ENCODE results near the gene PDAP1. TPM values are rescaled to one million over a fixed set of nuclear protein-coding genes. Genes with fewer than 3 reads are reported as not detected.

The PDAP1 gene
- total and polyA plus RNA-seq, 9 of the 15 experiments (the other 6 are each of a cell fraction or from before 2014, with no cell fraction given): 10.2 to 315 (median 129) TPM

DNA sequence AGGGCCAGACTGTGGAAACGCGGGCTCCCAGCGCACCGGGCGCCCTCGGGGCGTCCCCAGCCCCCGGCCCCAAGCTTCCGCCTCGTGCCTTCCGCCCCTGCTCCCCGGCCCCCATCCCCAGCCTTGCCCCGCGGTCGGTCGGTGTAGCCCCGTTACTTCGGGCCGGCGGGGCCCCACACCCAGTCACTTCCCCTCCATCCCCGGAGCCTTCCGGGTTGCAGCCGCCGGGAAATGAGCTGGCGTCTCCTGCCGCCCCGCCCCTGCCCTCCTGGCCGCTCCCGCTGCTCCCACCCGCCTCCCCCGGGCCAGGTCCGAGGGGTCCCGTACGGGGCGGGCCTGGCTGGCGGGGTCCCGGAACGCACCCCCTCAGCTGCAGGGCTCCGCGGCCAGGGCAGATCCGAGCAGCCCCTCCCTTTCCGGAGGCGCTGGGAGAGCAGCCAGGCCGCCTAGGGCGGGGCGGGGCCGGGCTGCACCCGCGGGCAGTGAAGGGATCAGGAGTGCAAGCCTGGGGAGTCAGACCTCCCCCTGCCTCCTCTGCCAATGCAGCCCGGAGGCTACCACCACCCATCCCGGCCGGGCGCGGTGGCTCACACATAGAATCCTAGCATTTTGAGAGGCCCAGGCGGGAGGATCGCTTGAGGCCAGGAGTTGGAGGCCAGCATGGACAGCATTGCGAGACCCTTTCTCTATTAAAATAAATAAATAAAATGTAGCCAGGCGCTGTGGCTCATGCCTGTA, 33.2 kb downstream of the PDAP1 start (continued):
- TF ChIP-seq DEAF1 (CRISPR knock-in tag; IDR thresholded peaks at IDR 0.05): no peak
- TF ChIP-seq SPI1 (IDR thresholded peaks at IDR 0.05; ENCODE audit: borderline replicate concordance, low read depth, low read length): peak; percentile 69
- TF ChIP-seq NRF1 (conservative IDR thresholded peaks at IDR 0.05 in 1 of 2, IDR thresholded peaks at IDR 0.05 in 1 of 2): peak in 1 of 2 experiments; percentile 14; a peak in 1 of 4 replicates
- TF ChIP-seq ZNF407 (IDR thresholded peaks at IDR 0.05; ENCODE audit: low read depth): no peak
- TF ChIP-seq MIER1 (IDR thresholded peaks at IDR 0.05; ENCODE audit: low read depth): no peak
- TF ChIP-seq, protein P1, sequence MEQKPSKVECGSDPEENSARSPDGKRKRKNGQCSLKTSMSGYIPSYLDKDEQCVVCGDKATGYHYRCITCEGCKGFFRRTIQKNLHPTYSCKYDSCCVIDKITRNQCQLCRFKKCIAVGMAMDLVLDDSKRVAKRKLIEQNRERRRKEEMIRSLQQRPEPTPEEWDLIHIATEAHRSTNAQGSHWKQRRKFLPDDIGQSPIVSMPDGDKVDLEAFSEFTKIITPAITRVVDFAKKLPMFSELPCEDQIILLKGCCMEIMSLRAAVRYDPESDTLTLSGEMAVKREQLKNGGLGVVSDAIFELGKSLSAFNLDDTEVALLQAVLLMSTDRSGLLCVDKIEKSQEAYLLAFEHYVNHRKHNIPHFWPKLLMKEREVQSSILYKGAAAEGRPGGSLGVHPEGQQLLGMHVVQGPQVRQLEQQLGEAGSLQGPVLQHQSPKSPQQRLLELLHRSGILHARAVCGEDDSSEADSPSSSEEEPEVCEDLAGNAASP (IDR thresholded peaks at IDR 0.05): no peak
- TF ChIP-seq ZNF830 (CRISPR knock-in tag; IDR thresholded peaks at IDR 0.05): no peak
- TF ChIP-seq NCOA1 (IDR thresholded peaks at IDR 0.05; ENCODE audit: low read depth): no peak
- no peak for TF ChIP-seq TSC22D4 (tag; IDR thresholded peaks at IDR 0.05)
- TF ChIP-seq ZNF75A (CRISPR knock-in tag; IDR thresholded peaks at IDR 0.05): no peak
- TF ChIP-seq CREB3L1 (IDR thresholded peaks at IDR 0.05; ENCODE audit: borderline replicate concordance, low read depth): peak; percentile 35; the same call in 1 of the 2 replicates
- no peak for TF ChIP-seq TRIM24 (IDR thresholded peaks at IDR 0.05)
- TF ChIP-seq MTA1 (IDR thresholded peaks at IDR 0.05; ENCODE audit: borderline replicate concordance): no peak

Measured in K562 (cell line).